Vagina (tissue), 2 donors: ENCODE measurements around the gene PAK1. TPM values are rescaled to one million over a fixed set of nuclear protein-coding genes. Genes with fewer than 3 reads are reported as not detected.

ENCODE experiments used
- DNase-seq, 2 donors: peaks; one replicate each; pipeline ENCODE4 v3.0.0-alpha.2; 2017; ENCODE audit errors: extremely low spot score in 2 of 2
- H3K27ac ChIP-seq: fragments of 200-600 bp; sonication (generic); one replicate; pipeline ENCODE4 v1.5.1; 2019
- H3K27me3 ChIP-seq: fragments of 200-600 bp; sonication (generic); one replicate; pipeline ENCODE4 v1.5.1; 2019
- H3K36me3 ChIP-seq, 2 donors: fragments of 200-600 bp; sonication (generic); one replicate each; pipeline ENCODE4 v1.5.1; 2017 to 2019
- H3K4me1 ChIP-seq: fragments of 200-600 bp; sonication (generic); one replicate; pipeline ENCODE4 v1.5.1; 2019
- H3K4me3 ChIP-seq, 2 donors: fragments of 200-600 bp; sonication (generic); 1 replicate in 1 of 2; 2 replicates in 1 of 2; pipeline ENCODE4 v1.5.1; 2016 to 2019
- H3K9me3 ChIP-seq: fragments of 200-600 bp; sonication (generic); one replicate; pipeline ENCODE4 v1.5.1; 2019
- POLR2A ChIP-seq, 2 donors: fragments of 450-650 bp; IDR thresholded peaks; one replicate each; pipeline ENCODE4 v1.6.1; 2017; ENCODE audit warnings: antibody characterized with exemption in 2 of 2, mild to moderate bottlenecking in 2 of 2, moderate library complexity in 2 of 2
- POLR2AphosphoS5 ChIP-seq, 2 donors: sonication (generic); formaldehyde crosslinking; IDR thresholded peaks; one replicate each; pipeline ENCODE4 v1.9.0; 2017; ENCODE audit warnings: antibody characterized with exemption in 2 of 2, mild to moderate bottlenecking in 2 of 2, low read depth in 1 of 2; ENCODE audit not compliant: insufficient read depth in 1 of 2
- intact Hi-C: fragments of 100-400 bp; cut with DNase I; formaldehyde crosslinking; loops from one replicate; pipeline ENCODE4 v1.15.1; 2023
- total RNA-seq: library from RNA; depleted of rRNA; stranded (reverse); fragments of >200 nt; gene quantifications from one replicate; pipeline ENCODE4 v1.2.3, GENCODE V29; 2016
- TF ChIP-seq, protein P1 (sequence below), 3 experiments: fragments of 450-650 bp in 2 of 3; fragments of 200-600 bp in 1 of 3; sonication (generic) in 1 of 3; IDR thresholded peaks; one replicate each; pipeline ENCODE4 v1.5.1; 2017 to 2019; ENCODE audit warnings: antibody characterized with exemption in 3 of 3, mild to moderate bottlenecking in 2 of 3, moderate library complexity in 2 of 3

The PAK1 gene
- 43.5 TPM for total RNA-seq

DNA sequence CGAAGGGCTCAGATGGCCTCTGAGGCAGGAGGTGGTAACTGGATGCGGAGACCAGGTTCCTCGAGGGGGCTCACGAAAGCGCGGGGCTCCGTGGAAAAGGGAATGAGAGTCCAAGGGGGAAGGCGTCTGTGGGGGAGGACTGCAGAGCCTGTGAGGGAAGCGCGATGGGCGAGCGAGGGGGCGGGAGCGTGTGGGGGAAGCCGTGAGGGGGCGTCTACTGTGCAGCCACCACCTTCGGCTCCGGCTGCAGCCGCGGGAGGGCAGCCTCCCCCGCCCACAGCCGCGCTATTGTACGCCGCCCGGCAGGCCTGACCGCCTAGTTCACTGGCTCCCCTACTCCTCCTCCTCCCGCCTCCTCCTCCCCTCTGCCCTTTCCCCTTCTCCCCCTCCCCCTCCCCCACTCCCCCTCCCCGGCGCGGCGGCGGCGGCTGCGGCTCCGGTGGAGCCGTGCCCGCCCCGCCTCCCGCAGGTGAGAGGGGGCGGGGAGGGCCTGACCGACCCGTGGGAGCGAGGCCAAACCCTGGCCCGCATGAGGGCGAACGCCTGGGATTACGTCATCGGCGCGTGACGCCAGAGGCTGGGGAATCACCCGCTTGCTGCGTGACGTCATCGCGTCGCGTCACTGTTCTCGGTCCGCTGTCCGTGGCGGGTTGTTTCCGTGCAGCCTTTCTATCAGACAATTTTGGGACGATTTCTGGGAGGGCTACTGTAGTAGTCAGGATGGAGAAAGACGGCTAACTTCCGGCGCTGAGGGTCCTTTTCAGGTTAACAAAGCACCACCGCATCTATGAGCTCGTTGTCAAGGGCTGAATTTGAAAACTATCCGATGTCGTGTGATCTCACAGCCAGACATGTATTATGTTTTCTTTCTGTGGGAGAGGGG, at the start of gene PAK1:
Gene PAK1 (minus strand): TSS at position 294 of the 883 bp plus-strand sequence. CDS start 81,574 bp downstream, outside the sequence.
- peak within 1 kb of the TSS; percentile 73 for H3K27ac ChIP-seq
- H3K4me1 ChIP-seq: peaks cover 34% of the 10 kb centered on the region
- H3K27me3 ChIP-seq: no peaks in the 10 kb centered on the region
- no peak for DNase-seq
- H3K36me3 ChIP-seq: no peaks in the 10 kb centered on the region
- intact Hi-C loops: no loop called here
- no peaks in the 10 kb centered on the region for H3K9me3 ChIP-seq
- TF ChIP-seq POLR2A (IDR thresholded peaks at IDR 0.05): peak in 1 of 2 donors; percentile 1
- TF ChIP-seq POLR2AphosphoS5 (IDR thresholded peaks at IDR 0.05; ENCODE audit: insufficient read depth in 1 of 2, low read depth in 1 of 2): peak in 1 of 2 donors; percentile 65
- TF ChIP-seq, protein P1, sequence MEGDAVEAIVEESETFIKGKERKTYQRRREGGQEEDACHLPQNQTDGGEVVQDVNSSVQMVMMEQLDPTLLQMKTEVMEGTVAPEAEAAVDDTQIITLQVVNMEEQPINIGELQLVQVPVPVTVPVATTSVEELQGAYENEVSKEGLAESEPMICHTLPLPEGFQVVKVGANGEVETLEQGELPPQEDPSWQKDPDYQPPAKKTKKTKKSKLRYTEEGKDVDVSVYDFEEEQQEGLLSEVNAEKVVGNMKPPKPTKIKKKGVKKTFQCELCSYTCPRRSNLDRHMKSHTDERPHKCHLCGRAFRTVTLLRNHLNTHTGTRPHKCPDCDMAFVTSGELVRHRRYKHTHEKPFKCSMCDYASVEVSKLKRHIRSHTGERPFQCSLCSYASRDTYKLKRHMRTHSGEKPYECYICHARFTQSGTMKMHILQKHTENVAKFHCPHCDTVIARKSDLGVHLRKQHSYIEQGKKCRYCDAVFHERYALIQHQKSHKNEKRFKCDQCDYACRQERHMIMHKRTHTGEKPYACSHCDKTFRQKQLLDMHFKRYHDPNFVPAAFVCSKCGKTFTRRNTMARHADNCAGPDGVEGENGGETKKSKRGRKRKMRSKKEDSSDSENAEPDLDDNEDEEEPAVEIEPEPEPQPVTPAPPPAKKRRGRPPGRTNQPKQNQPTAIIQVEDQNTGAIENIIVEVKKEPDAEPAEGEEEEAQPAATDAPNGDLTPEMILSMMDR (IDR thresholded peaks at IDR 0.05): no peak
- H3K4me3 ChIP-seq: peak within 1 kb of the TSS; percentile 64 to 86

DNA sequence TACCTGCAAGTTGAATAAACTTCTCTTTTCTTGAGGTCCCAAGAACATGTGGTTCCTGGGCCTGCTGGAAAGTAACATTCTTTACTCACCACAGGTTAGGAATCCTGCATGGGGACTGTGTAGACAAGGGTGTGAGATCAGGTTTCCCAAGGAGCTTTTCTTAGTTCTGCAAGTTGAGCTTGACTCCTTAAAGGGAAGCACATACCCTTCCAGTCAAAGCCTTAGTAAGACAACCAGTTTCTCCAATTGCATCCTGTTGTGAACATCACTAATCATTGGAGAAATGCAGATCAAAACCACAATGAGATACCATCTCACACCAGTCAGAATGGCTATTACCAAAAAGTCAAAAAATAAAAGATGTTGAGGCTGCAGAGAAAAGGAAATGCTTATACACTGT, 48.3 kb upstream of the PAK1 start:
- intact Hi-C loops: loop anchor here (5.0 kb wide), 1 partner anchor 1390 kb away; no protein-coding TSS in a partner anchor

DNA sequence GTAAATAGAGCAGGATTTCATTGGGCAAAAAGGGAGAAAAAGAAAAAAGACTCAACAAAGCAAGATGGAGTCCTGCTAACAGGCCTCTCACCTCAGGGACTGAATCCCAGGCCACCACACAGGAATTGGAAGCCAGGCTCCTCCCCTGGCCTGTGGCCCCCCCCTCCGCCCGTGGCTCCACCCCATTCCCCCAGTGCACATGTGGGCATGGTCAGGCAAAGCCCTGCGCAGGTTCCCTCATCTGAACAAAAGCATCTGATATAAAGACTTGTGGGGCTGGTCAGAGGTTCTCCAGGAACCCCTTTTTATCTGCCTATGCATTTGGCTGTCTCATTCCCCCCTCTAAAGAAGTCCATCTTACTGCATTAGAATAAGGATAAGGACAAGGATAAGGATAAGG, 46.0 kb upstream of the PAK1 start:
- Histone ChIP-seq H3K4me1 (no peaks in the 10 kb centered on the region), H3K4me3 (no peak overlapping the region), H3K9me3 (no peaks in the 10 kb centered on the region), H3K27me3 (no peaks in the 10 kb centered on the region), H3K36me3 (no peaks in the 10 kb centered on the region), H3K27ac (no peak overlapping the region)
- no peak for DNase-seq
- intact Hi-C loops: loop anchor here (5.0 kb wide), 1 partner anchor 1388 kb away; no protein-coding TSS in a partner anchor
- TF ChIP-seq POLR2AphosphoS5 (IDR thresholded peaks at IDR 0.05; ENCODE audit: insufficient read depth in 1 of 2, low read depth in 1 of 2) (no peak), POLR2A (IDR thresholded peaks at IDR 0.05) (no peak)
- TF ChIP-seq, protein P1 (IDR thresholded peaks at IDR 0.05): no peak

More for the DNA sequence above, 48.3 kb upstream of the PAK1 start:
- no peak for DNase-seq
- no peaks in the 10 kb centered on the region for H3K4me1 ChIP-seq
- H3K9me3 ChIP-seq: no peaks in the 10 kb centered on the region
- no peak overlapping the region for H3K4me3 ChIP-seq
- no peaks in the 10 kb centered on the region for H3K36me3 ChIP-seq
- no peak for TF ChIP-seq POLR2AphosphoS5 (IDR thresholded peaks at IDR 0.05; ENCODE audit: insufficient read depth in 1 of 2, low read depth in 1 of 2)
- TF ChIP-seq POLR2A (IDR thresholded peaks at IDR 0.05): no peak
- TF ChIP-seq, protein P1 (IDR thresholded peaks at IDR 0.05): no peak
- no peak overlapping the region for H3K27ac ChIP-seq
- no peaks in the 10 kb centered on the region for H3K27me3 ChIP-seq

DNA sequence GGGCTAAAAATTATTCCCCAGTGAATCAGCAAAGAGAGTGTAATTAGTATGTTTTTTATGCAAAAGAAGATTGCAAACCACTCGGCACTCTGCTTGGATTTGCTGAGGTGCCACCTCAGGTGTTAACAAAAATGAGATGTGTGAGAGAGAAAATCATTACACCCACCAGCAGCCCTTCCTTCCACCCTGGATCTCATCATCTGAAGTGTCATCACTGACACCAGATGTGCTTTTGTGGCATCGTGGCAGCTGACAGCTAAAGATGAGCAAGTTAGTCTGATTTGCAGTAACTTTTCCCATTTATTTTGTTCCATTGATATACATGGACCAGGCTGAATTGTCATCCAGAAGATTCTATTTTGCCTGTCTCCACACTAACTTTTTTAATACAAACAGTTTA, 44.6 kb upstream of the PAK1 start:
- intact Hi-C loops: no loop called here
- Histone ChIP-seq H3K36me3 (no peaks in the 10 kb centered on the region), H3K4me3 (no peak overlapping the region), H3K9me3 (no peaks in the 10 kb centered on the region), H3K4me1 (no peaks in the 10 kb centered on the region), H3K27ac (no peak overlapping the region), H3K27me3 (no peaks in the 10 kb centered on the region)
- TF ChIP-seq, protein P1 (IDR thresholded peaks at IDR 0.05): no peak
- no peak for TF ChIP-seq POLR2AphosphoS5 (IDR thresholded peaks at IDR 0.05; ENCODE audit: insufficient read depth in 1 of 2, low read depth in 1 of 2)
- no peak for TF ChIP-seq POLR2A (IDR thresholded peaks at IDR 0.05)
- DNase-seq: no peak

DNA sequence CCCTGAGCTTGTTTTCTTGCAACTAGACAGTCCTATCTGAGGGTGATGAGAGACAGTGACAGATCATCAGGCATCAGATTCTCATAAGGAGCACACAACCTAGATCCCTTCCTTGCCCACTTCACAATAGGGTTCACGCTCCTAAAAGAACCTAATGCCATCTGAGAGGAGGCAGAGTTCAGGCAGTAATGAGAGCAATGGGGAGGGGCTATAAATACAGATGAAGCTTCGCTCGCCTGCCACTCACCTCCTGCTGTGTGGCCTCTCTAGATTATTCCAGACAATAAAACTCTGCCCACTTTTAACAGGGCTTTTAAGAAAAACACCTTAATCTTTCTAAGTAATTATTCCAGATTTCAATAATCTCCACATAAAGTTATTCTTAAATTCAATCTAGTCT, 43.9 kb upstream of the PAK1 start:
- intact Hi-C loops: no loop called here
- H3K4me3 ChIP-seq: no peak overlapping the region
- H3K36me3 ChIP-seq: no peaks in the 10 kb centered on the region
- no peak for DNase-seq
- no peaks in the 10 kb centered on the region for H3K27me3 ChIP-seq
- H3K9me3 ChIP-seq: no peaks in the 10 kb centered on the region
- TF ChIP-seq, protein P1 (IDR thresholded peaks at IDR 0.05): no peak
- no peak for TF ChIP-seq POLR2A (IDR thresholded peaks at IDR 0.05)
- TF ChIP-seq POLR2AphosphoS5 (IDR thresholded peaks at IDR 0.05; ENCODE audit: insufficient read depth in 1 of 2, low read depth in 1 of 2): no peak
- H3K4me1 ChIP-seq: no peaks in the 10 kb centered on the region
- no peak overlapping the region for H3K27ac ChIP-seq
